ENCODE results near the gene NECAB2. TPM values are rescaled to one million over a fixed set of nuclear protein-coding genes. Genes with fewer than 3 reads are reported as not detected.
A peak's percentile ranks its signal among the peaks of the same experiment; 100 is the strongest.

The NECAB2 gene
- total RNA-seq, 1 donor from 2014 or later, result 19.6 TPM

DNA sequence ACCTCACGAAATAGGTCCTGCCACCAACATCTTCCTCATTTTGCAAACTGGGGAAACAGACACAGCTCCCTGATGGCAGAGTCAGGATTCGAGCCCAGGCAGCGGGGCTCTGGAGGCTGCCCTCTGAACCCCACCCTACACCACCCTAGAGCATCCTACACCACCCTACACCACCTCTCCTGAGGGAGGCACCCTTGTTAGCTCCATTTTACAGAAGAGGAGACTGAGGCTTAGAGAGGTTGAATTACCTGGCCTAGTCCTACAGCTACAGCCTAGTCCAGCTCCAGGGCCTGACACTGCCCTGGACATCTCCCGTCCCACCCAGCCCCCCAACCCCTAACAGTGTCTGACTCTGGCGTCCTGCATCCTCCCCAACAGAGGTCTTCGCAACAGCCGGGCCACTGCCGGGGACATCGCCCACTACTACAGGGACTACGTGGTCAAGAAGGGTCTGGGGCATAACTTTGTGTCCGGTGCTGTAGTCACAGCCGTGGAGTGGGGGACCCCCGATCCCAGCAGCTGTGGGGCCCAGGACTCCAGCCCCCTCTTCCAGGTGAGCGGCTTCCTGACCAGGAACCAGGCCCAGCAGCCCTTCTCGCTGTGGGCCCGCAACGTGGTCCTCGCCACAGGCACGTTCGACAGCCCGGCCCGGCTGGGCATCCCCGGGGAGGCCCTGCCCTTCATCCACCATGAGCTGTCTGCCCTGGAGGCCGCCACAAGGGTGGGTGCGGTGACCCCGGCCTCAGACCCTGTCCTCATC lies 3.2 kb upstream of the NECAB2 start:
- TF ChIP-seq, protein P1, sequence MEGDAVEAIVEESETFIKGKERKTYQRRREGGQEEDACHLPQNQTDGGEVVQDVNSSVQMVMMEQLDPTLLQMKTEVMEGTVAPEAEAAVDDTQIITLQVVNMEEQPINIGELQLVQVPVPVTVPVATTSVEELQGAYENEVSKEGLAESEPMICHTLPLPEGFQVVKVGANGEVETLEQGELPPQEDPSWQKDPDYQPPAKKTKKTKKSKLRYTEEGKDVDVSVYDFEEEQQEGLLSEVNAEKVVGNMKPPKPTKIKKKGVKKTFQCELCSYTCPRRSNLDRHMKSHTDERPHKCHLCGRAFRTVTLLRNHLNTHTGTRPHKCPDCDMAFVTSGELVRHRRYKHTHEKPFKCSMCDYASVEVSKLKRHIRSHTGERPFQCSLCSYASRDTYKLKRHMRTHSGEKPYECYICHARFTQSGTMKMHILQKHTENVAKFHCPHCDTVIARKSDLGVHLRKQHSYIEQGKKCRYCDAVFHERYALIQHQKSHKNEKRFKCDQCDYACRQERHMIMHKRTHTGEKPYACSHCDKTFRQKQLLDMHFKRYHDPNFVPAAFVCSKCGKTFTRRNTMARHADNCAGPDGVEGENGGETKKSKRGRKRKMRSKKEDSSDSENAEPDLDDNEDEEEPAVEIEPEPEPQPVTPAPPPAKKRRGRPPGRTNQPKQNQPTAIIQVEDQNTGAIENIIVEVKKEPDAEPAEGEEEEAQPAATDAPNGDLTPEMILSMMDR (conservative IDR thresholded peaks at IDR 0.05), result no peak
- H3K9me3 Mint-ChIP-seq, result no peaks in the 10 kb centered on the region
- H3K27ac Mint-ChIP-seq (ENCODE audit: unreplicated experiment), result no peak overlapping the region
- peaks cover 7% of the 10 kb centered on the region for H3K27me3 Mint-ChIP-seq (ENCODE audit: low read depth)
- DNase-seq (ENCODE audit: low read depth, low spot score), result no peak
- peak overlapping the region; percentile 59 for H3K4me3 Mint-ChIP-seq
- H3K4me1 Mint-ChIP-seq, result no peaks in the 10 kb centered on the region
- no peaks in the 10 kb centered on the region for H3K36me3 Mint-ChIP-seq (ENCODE audit: low read depth)

DNA sequence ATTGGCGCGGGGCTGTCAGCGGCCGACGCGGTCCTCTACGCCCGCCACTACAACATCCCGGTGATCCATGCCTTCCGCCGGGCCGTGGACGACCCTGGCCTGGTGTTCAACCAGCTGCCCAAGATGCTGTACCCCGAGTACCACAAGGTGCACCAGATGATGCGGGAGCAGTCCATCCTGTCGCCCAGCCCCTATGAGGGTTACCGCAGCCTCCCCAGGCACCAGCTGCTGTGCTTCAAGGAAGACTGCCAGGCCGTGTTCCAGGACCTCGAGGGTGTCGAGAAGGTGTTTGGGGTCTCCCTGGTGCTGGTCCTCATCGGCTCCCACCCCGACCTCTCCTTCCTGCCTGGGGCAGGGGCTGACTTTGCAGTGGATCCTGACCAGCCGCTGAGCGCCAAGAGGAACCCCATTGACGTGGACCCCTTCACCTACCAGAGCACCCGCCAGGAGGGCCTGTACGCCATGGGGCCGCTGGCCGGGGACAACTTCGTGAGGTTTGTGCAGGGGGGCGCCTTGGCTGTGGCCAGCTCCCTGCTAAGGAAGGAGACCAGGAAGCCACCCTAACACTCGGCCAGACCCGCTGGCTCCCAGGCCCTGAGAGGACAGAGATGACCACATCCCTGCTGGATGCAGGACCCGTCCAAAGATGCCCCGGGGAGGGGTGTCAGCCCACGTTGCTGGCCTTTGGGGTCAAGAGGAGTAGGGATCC lies 2.4 kb upstream of the NECAB2 start:
- TF ChIP-seq, protein P1 (conservative IDR thresholded peaks at IDR 0.05), result no peak
- no peak for DNase-seq (ENCODE audit: low read depth, low spot score)
- Mint-ChIP-seq H3K4me3 (peak overlapping the region; percentile 27), H3K9me3 (no peaks in the 10 kb centered on the region), H3K36me3 (ENCODE audit: low read depth) (no peaks in the 10 kb centered on the region), H3K27me3 (ENCODE audit: low read depth) (peaks cover 11% of the 10 kb centered on the region), H3K4me1 (no peaks in the 10 kb centered on the region), H3K27ac (ENCODE audit: unreplicated experiment) (no peak overlapping the region)

DNA sequence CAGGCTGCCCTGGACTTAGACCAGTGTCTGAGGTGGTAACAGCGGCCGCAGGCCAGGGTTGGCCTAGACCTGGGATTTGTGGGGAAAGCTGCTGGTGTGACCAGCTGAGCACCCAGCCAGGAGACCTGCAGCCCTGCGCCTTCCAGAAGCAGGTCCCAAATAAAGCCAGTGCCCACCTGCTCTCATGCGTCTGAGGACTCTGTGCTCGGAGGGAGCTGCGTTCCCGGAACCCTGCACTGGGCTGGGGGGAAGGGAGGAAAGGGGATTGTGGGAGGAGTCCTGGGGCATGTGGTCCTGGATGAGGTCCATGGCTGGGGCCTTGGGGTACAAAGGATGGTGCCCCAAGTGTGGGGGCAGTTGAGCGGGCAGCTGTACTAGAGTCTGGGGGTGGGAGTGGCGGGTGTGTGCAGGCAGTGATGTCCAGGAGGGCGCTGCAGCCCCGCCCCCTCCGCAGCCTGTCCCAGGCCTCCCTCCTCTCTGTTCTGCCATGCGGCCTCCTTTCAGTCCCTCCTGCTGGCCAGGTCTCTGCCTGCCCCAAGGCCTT lies 1.8 kb upstream of the NECAB2 start:
- peak overlapping the region; percentile 29 for H3K4me3 Mint-ChIP-seq

DNA sequence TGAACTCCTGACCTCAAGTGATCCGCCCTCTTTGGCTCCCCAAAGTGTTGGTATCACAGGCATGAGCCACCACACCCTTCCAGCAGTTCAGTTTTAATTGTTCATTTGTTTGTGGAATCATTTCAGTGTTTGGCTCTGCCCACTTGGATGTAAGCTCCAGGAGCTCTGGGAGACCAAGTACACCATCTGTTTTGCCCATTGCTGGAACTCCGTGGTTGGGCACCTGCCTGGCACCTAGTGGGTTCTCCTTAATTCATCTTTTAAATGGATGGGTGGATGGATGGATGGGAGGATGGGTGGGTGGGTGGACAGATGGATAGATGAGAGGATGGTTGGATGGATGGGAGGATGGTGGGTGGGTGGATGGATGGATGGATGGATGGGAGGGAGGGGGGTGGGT lies 953 bp upstream of the NECAB2 start:
- H3K4me3 Mint-ChIP-seq, result peak overlapping the region; percentile 29
- H3K4me1 Mint-ChIP-seq, result no peaks in the 10 kb centered on the region
- peaks cover 11% of the 10 kb centered on the region for H3K27me3 Mint-ChIP-seq (ENCODE audit: low read depth)
- no peaks in the 10 kb centered on the region for H3K9me3 Mint-ChIP-seq
- no peak for DNase-seq (ENCODE audit: low read depth, low spot score)
- TF ChIP-seq, protein P1 (conservative IDR thresholded peaks at IDR 0.05), result no peak
- no peaks in the 10 kb centered on the region for H3K36me3 Mint-ChIP-seq (ENCODE audit: low read depth)
- H3K27ac Mint-ChIP-seq (ENCODE audit: unreplicated experiment), result no peak overlapping the region

More for the DNA sequence above, 1.8 kb upstream of the NECAB2 start:
- Mint-ChIP-seq H3K4me1 (no peaks in the 10 kb centered on the region), H3K36me3 (ENCODE audit: low read depth) (no peaks in the 10 kb centered on the region), H3K27me3 (ENCODE audit: low read depth) (peaks cover 11% of the 10 kb centered on the region), H3K27ac (ENCODE audit: unreplicated experiment) (no peak overlapping the region), H3K9me3 (no peaks in the 10 kb centered on the region)
- no peak for DNase-seq (ENCODE audit: low read depth, low spot score)
- TF ChIP-seq, protein P1 (conservative IDR thresholded peaks at IDR 0.05), result no peak

DNA sequence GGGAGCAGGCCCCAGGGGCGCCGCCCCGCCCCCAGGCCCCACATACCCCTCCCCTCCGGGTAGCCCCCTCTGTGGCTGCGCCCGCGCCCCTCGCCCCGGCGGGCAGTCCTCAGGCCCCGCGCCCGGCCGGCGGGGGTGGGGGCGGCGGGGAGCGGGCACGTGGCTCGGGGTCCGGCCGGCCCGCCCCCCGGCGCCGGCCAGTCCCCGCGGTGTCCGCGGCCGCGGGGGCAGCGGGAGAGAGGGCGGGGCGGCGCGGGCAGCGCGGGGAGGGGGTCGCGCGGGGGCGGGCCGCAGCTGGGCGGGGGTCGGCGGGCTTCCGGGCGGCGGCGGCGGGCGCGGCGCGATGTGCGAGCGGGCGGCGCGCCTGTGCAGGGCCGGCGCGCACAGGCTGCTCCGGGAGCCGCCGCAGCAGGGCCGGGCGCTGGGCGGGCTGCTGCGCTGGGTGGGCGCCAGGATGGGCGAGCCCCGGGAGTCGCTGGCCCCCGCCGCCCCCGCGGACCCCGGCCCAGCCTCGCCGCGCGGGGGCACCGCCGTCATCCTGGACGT lies 335 bp downstream of the NECAB2 start:
- Mint-ChIP-seq H3K36me3 (ENCODE audit: low read depth) (no peaks in the 10 kb centered on the region), H3K4me3 (peak overlapping the region; percentile 75), H3K4me1 (no peaks in the 10 kb centered on the region), H3K9me3 (no peaks in the 10 kb centered on the region), H3K27ac (ENCODE audit: unreplicated experiment) (no peak overlapping the region), H3K27me3 (ENCODE audit: low read depth) (peaks cover 11% of the 10 kb centered on the region)
- DNase-seq (ENCODE audit: low read depth, low spot score), result no peak
- TF ChIP-seq, protein P1 (conservative IDR thresholded peaks at IDR 0.05), result no peak

All from neural crest cell (in vitro differentiated cells).